K562 (cell line): ENCODE measurements around the gene MAST4. TPM values are rescaled to one million over a fixed set of nuclear protein-coding genes. Genes with fewer than 3 reads are reported as not detected.

ENCODE experiments used
- ATAC-seq: fragments of 200-7000 bp; cut with Tn5 transposase; 3 replicates; pipeline ENCODE4 v1.9.1; 2020; ENCODE audit warnings: moderate library complexity
- BruUV-seq: library from RNA; stranded (reverse); fragments of 400-500 nt; replicated peaks from 2 replicates; lab custom pipeline; 2021; lab: Mats Ljungman, UMichigan
- CTCF ChIA-PET: fragments of 300-600 bp; formaldehyde crosslinking; extraction: SDS; loops from one replicate; lab custom pipeline; 2021; ENCODE audit warnings: low intra/inter-chr PET ratio; lab: Yijun Ruan, JAX
- POLR2A ChIA-PET: fragments of 300-600, 350-650 bp; sonication (Branson Sonifier 250); formaldehyde crosslinking; extraction: SDS; loops from one replicate; lab custom pipeline; 2021; ENCODE audit warnings: antibody characterized with exemption, inconsistent platforms; lab: Yijun Ruan, JAX
- DNase-seq, 4 experiments: peaks; one replicate each; pipeline versions ENCODE4 v3.0.0 to v3.0.0-alpha.2; 2011 to 2018; ENCODE audit warnings: low spot score in 3 of 4, mixed read lengths in 3 of 4; ENCODE audit errors: extremely low read depth in 1 of 4
- FAIRE-seq: peaks from 2 replicates; lab custom pipeline; 2011; peaks lifted over from hg19 to GRCh38; lab: Jason Lieb, UNC
- H2AFZ ChIP-seq: 2 replicates; pipeline ENCODE4 v1.6.0; 2011; ENCODE audit warnings: low read depth, low read length, control low read depth, inconsistent platforms
- H3K27ac ChIP-seq: fragments of 200-600 bp; 3 replicates; pipeline ENCODE4 v1.8.0; 2011; ENCODE audit warnings: low read depth, mild to moderate bottlenecking, control low read depth, inconsistent platforms, low read length, moderate library complexity, mixed read lengths; ENCODE audit errors: extremely low read depth
- H3K27me3 ChIP-seq, 2 experiments: fragments of 300-600 bp in 1 of 2; 2 replicates in 1 of 2; 3 replicates in 1 of 2; pipeline versions ENCODE4 v1.6.0 to v1.8.0; 2011; ENCODE audit warnings: inconsistent platforms in 2 of 2, low read length in 2 of 2, mild to moderate bottlenecking in 1 of 2, mixed read lengths in 1 of 2, moderate library complexity in 1 of 2; ENCODE audit not compliant: control insufficient read depth in 2 of 2, insufficient read depth in 2 of 2
- H3K36me3 ChIP-seq: fragments of 300-600 bp; 3 replicates; pipeline ENCODE4 v1.8.0; 2011; ENCODE audit warnings: mild to moderate bottlenecking, low read length, inconsistent platforms; ENCODE audit not compliant: control insufficient read depth, insufficient read depth
- H3K4me1 ChIP-seq, 2 experiments: fragments of 200-600 bp in 1 of 2; replicated peaks in 1 of 2; 2 replicates in 1 of 2; 3 replicates in 1 of 2; pipeline versions ENCODE4 v1.5.1 to v1.8.0; 2011; ENCODE audit warnings: inconsistent platforms in 2 of 2, low read length in 2 of 2, mild to moderate bottlenecking in 1 of 2, mixed read lengths in 1 of 2, moderate library complexity in 1 of 2; ENCODE audit not compliant: control insufficient read depth in 2 of 2, insufficient read depth in 2 of 2
- H3K4me2 ChIP-seq: 2 replicates; pipeline ENCODE4 v1.6.1; 2011; ENCODE audit warnings: low read length, control low read depth, inconsistent platforms, mixed read lengths; ENCODE audit not compliant: insufficient read depth
- H3K4me3 ChIP-seq: fragments of 200-600 bp; sonication (generic), shearing (Covaris generic); 2 replicates; pipeline ENCODE4 v1.5.1; 2016; ENCODE audit warnings: control low read depth, inconsistent platforms
- H3K79me2 ChIP-seq: fragments of 200-600 bp; 3 replicates; pipeline ENCODE4 v1.8.0; 2011; ENCODE audit warnings: low read length, inconsistent platforms; ENCODE audit not compliant: control insufficient read depth, insufficient read depth
- H3K9ac ChIP-seq, 2 experiments: 2 replicates each; pipeline versions ENCODE4 v1.6.0 to v1.6.1; 2011; ENCODE audit warnings: low read depth in 2 of 2, low read length in 2 of 2, control low read depth in 1 of 2, inconsistent platforms in 1 of 2, mild to moderate bottlenecking in 1 of 2, mixed read lengths in 1 of 2; ENCODE audit not compliant: insufficient read depth in 1 of 2
- H3K9me1 ChIP-seq: one replicate; pipeline ENCODE4 v1.6.0; 2011; ENCODE audit warnings: inconsistent platforms, mild to moderate bottlenecking, low read length, moderate library complexity; ENCODE audit not compliant: control insufficient read depth, insufficient read depth
- H3K9me3 ChIP-seq: replicated peaks from 2 replicates; pipeline ENCODE4 v1.5.1; 2011; ENCODE audit warnings: low read depth, low read length, inconsistent platforms; ENCODE audit not compliant: control insufficient read depth, insufficient read depth
- H4K20me1 ChIP-seq: replicated peaks from 2 replicates; pipeline ENCODE4 v1.6.1; 2011; ENCODE audit warnings: low read length, inconsistent platforms, mixed read lengths; ENCODE audit not compliant: control insufficient read depth, insufficient read depth
- ATF4 ChIP-seq: fragments of 450-650 bp; formaldehyde crosslinking; IDR thresholded peaks from 2 replicates; pipeline ENCODE4 v1.4.0; 2022; ENCODE audit warnings: mild to moderate bottlenecking, moderate library complexity
- ETS1 ChIP-seq: conservative IDR thresholded peaks from 2 replicates; pipeline ENCODE4 v1.6.1; 2011; ENCODE audit warnings: low read depth, mild to moderate bottlenecking, low read length; ENCODE audit not compliant: control insufficient read depth
- MAFK ChIP-seq: IDR thresholded peaks from 2 replicates; pipeline ENCODE4 v1.6.1; 2011; ENCODE audit warnings: low read length, improper control_type of control experiment
- ZBTB40 ChIP-seq, 2 experiments: fragments of 450-650 bp in 1 of 2; sonication (generic) in 1 of 2; formaldehyde crosslinking in 1 of 2; IDR thresholded peaks; 2 replicates each; pipeline versions ENCODE4 v1.7.1 to v1.9.0; 2016 to 2022; ENCODE audit warnings: inconsistent platforms in 1 of 2, mild to moderate bottlenecking in 1 of 2, missing genetic modification reagents in 1 of 2
- ZNF3 ChIP-seq: fragments of 250-450 bp; sonication (Bioruptor Pico); IDR thresholded peaks from 2 replicates; pipeline ENCODE4 v1.5.0; 2021; ENCODE audit warnings: mild to moderate bottlenecking, moderate library complexity
- ZNF707 ChIP-seq: fragments of 250-450 bp; sonication (Bioruptor Pico); conservative IDR thresholded peaks from 2 replicates; pipeline ENCODE4 v1.8.0; 2022; ENCODE audit warnings: inconsistent platforms, mild to moderate bottlenecking, moderate library complexity
- WGBS: fragments of 100-300 bp; shearing (Covaris generic); methylation state at CpG from one replicate; pipeline ENCODE4 v1.1.6; 2016; ENCODE audit warnings: low coverage, mixed read lengths; ENCODE audit not compliant: insufficient coverage; ENCODE audit errors: missing lambda C conversion rate; 5-methylcytosine and 5-hydroxymethylcytosine counted together
- in situ Hi-C: fragments of 300-500 bp; cut with MboI; formaldehyde crosslinking; loops from 4 replicates; pipeline ENCODE4 v1.15.0; 2018; ENCODE audit warnings: inconsistent platforms, mixed read lengths
- intact Hi-C: fragments of 100-400 bp; cut with micrococcal nuclease; formaldehyde crosslinking; loops from 2 replicates; pipeline ENCODE4 v1.14.2; 2022
- polyA plus RNA-seq, 8 experiments: library from polyadenylated mRNA; depleted of rRNA in 4 of 8; stranded (reverse) in 5 of 8; unstranded in 3 of 8; fragments of >200 nt; fragmentation: Nextera tagmentation in 2 of 8; fragmentation: Illumina TruSeq in 1 of 8; extraction: Ambion mirVana in 2 of 8; extraction: Trizol in 1 of 8; gene quantifications; 2 replicates each; pipeline versions ENCODE4 v1.2.1 to v1.2.3, GENCODE V29; 2011 to 2014; ENCODE audit warnings: inconsistent platforms in 1 of 8, missing spikeins in 1 of 8
- total RNA-seq, 7 experiments: library from RNA; depleted of rRNA in 6 of 7; stranded (reverse); fragments of >200 nt in 6 of 7; fragmentation: Illumina TruSeq in 2 of 7; extraction: Trizol in 2 of 7; gene quantifications; 2 replicates each; pipeline versions ENCODE4 v1.2.1 to v1.2.3, GENCODE V29; 2011 to 2021; ENCODE audit warnings: low replicate concordance in 1 of 7

Gene MAST4
- total and polyA plus RNA-seq, 9 of the 15 experiments (the other 6 are each of a cell fraction or from before 2014, with no cell fraction given), result 0.88 to 10.1 (median 5.2) TPM

GRCh38 chr5:66869347-66869746 lies 273.2 kb downstream of the MAST4 start:
- CTCF ChIA-PET, result no interaction called here
- WGBS, result under 1% methylated on average over 6 of the region's 6 CpGs

More at GRCh38 chr5:66869347-66869746, 273.2 kb downstream of the MAST4 start:
- DNase-seq (no peak), FAIRE-seq (no peak)
- in situ Hi-C loops, result no loop called here
- no peak overlapping the region for H2AFZ ChIP-seq
- H3K36me3 ChIP-seq, result no peaks in the 10 kb centered on the region
- no peaks in the 10 kb centered on the region for H3K9me1 ChIP-seq
- no peaks in the 10 kb centered on the region for H3K9me3 ChIP-seq
- H3K27me3 ChIP-seq, result peaks cover 5 to 10% of the 10 kb centered on the region in 2 experiments
- TF ChIP-seq ZBTB40 (IDR thresholded peaks at IDR 0.05), result no peak
- no peak for TF ChIP-seq ZBTB40 (CRISPR knock-in tag; IDR thresholded peaks at IDR 0.05)
- no peak for TF ChIP-seq ZNF707 (CRISPR knock-in tag)
- no peak for TF ChIP-seq MAFK
- no peak for TF ChIP-seq ETS1
- no peak for TF ChIP-seq ATF4 (CRISPR knock-in tag)
- no peak for TF ChIP-seq ZNF3 (CRISPR knock-in tag)
- TF ChIP-seq, all 486 proteins: peak for 0
- no peaks in the 10 kb centered on the region for H3K4me1 ChIP-seq
- no peak overlapping the region for H3K4me2 ChIP-seq
- intact Hi-C loops, result no loop called here
- no peak overlapping the region for H3K27ac ChIP-seq
- no peak for ATAC-seq
- no peaks in the 10 kb centered on the region for H3K79me2 ChIP-seq
- H3K9ac ChIP-seq, result no peak overlapping the region
- POLR2A ChIA-PET, result no interaction called here
- H4K20me1 ChIP-seq, result no peaks in the 10 kb centered on the region
- no TSS peak for BruUV-seq
- H3K4me3 ChIP-seq, result no peak overlapping the region
